ENCODE results near the gene PRKCA.

The PRKCA gene

GRCh38 chr17:66834426-66834918 is 532.1 kb downstream of the PRKCA start:
- H3K27ac ChIP-seq (ENCODE audit: low read depth, low read length) = no peak overlapping the region
- H3K4me1 ChIP-seq (ENCODE audit: control insufficient read depth, insufficient read depth, low read length, unreplicated experiment) = no peaks in the 10 kb centered on the region
- no peaks in the 10 kb centered on the region for H3K79me2 ChIP-seq (ENCODE audit: control insufficient read depth, insufficient read depth, low read length, unreplicated experiment)
- no peak overlapping the region for H2AFZ ChIP-seq (ENCODE audit: low read length, unreplicated experiment)
- peaks cover 88% of the 10 kb centered on the region for H3K27me3 ChIP-seq (ENCODE audit: insufficient read depth, low read length)
- no peak overlapping the region for H3K4me3 ChIP-seq (ENCODE audit: low read depth, low read length)
- no peaks in the 10 kb centered on the region for H3K36me3 ChIP-seq (ENCODE audit: insufficient read depth, low read length)

GRCh38 chr17:66834919-66835454 is 532.6 kb downstream of the PRKCA start, which contains the start of gene CACNG5:
Gene CACNG5 (plus strand): TSS chr17:66835117. CDS start chr17:66877333, 42,216 bp downstream.
- no peak within 1 kb of the TSS for H2AFZ ChIP-seq (ENCODE audit: low read length, unreplicated experiment)
- H3K36me3 ChIP-seq (ENCODE audit: insufficient read depth, low read length) = no peaks in the 10 kb centered on the region
- H3K79me2 ChIP-seq (ENCODE audit: control insufficient read depth, insufficient read depth, low read length, unreplicated experiment) = no peaks in the 10 kb centered on the region
- H3K4me3 ChIP-seq (ENCODE audit: low read depth, low read length) = no peak within 1 kb of the TSS
- H3K27me3 ChIP-seq (ENCODE audit: insufficient read depth, low read length) = peaks cover 88% of the 10 kb centered on the region
- no peak within 1 kb of the TSS for H3K27ac ChIP-seq (ENCODE audit: low read depth, low read length)
- H3K4me1 ChIP-seq (ENCODE audit: control insufficient read depth, insufficient read depth, low read length, unreplicated experiment) = no peaks in the 10 kb centered on the region

- Histone ChIP-seq H3K4me3 (ENCODE audit: low read depth, low read length) (no peak overlapping the region), H3K4me1 (ENCODE audit: control insufficient read depth, insufficient read depth, low read length, unreplicated experiment) (no peaks in the 10 kb centered on the region), H3K27me3 (ENCODE audit: insufficient read depth, low read length) (peaks cover 88% of the 10 kb centered on the region)
Observed at GRCh38 chr17:66835476-66835875, 533.1 kb downstream of the PRKCA start.

GRCh38 chr17:66836063-66837005 is 533.9 kb downstream of the PRKCA start:
- no peak overlapping the region for H3K27ac ChIP-seq (ENCODE audit: low read depth, low read length)
- no peaks in the 10 kb centered on the region for H3K4me1 ChIP-seq (ENCODE audit: control insufficient read depth, insufficient read depth, low read length, unreplicated experiment)
- H3K27me3 ChIP-seq (ENCODE audit: insufficient read depth, low read length) = peaks cover 88% of the 10 kb centered on the region
- no peak overlapping the region for H2AFZ ChIP-seq (ENCODE audit: low read length, unreplicated experiment)
- H3K4me3 ChIP-seq (ENCODE audit: low read depth, low read length) = no peak overlapping the region
- no peaks in the 10 kb centered on the region for H3K79me2 ChIP-seq (ENCODE audit: control insufficient read depth, insufficient read depth, low read length, unreplicated experiment)
- H3K36me3 ChIP-seq (ENCODE audit: insufficient read depth, low read length) = no peaks in the 10 kb centered on the region

More at GRCh38 chr17:66835476-66835875, 533.1 kb downstream of the PRKCA start:
- H3K79me2 ChIP-seq (ENCODE audit: control insufficient read depth, insufficient read depth, low read length, unreplicated experiment) = no peaks in the 10 kb centered on the region
- no peaks in the 10 kb centered on the region for H3K36me3 ChIP-seq (ENCODE audit: insufficient read depth, low read length)
- no peak overlapping the region for H2AFZ ChIP-seq (ENCODE audit: low read length, unreplicated experiment)
- H3K27ac ChIP-seq (ENCODE audit: low read depth, low read length) = no peak overlapping the region

- Histone ChIP-seq H3K4me3 (ENCODE audit: low read depth, low read length) (no peak overlapping the region), H3K36me3 (ENCODE audit: insufficient read depth, low read length) (no peaks in the 10 kb centered on the region), H2AFZ (ENCODE audit: low read length, unreplicated experiment) (no peak overlapping the region), H3K79me2 (ENCODE audit: control insufficient read depth, insufficient read depth, low read length, unreplicated experiment) (no peaks in the 10 kb centered on the region), H3K27ac (ENCODE audit: low read depth, low read length) (no peak overlapping the region), H3K4me1 (ENCODE audit: control insufficient read depth, insufficient read depth, low read length, unreplicated experiment) (no peaks in the 10 kb centered on the region), H3K27me3 (ENCODE audit: insufficient read depth, low read length) (peaks cover 88% of the 10 kb centered on the region)
Observed at GRCh38 chr17:66837226-66837625, 534.8 kb downstream of the PRKCA start.

GRCh38 chr17:66837885-66838665 is 535.7 kb downstream of the PRKCA start:
- Histone ChIP-seq H3K79me2 (ENCODE audit: control insufficient read depth, insufficient read depth, low read length, unreplicated experiment) (no peaks in the 10 kb centered on the region), H3K36me3 (ENCODE audit: insufficient read depth, low read length) (no peaks in the 10 kb centered on the region), H3K4me3 (ENCODE audit: low read depth, low read length) (no peak overlapping the region), H3K27me3 (ENCODE audit: insufficient read depth, low read length) (peaks cover 89% of the 10 kb centered on the region), H2AFZ (ENCODE audit: low read length, unreplicated experiment) (no peak overlapping the region), H3K4me1 (ENCODE audit: control insufficient read depth, insufficient read depth, low read length, unreplicated experiment) (no peaks in the 10 kb centered on the region), H3K27ac (ENCODE audit: low read depth, low read length) (no peak overlapping the region)

- H3K4me1 ChIP-seq (ENCODE audit: control insufficient read depth, insufficient read depth, low read length, unreplicated experiment) = no peaks in the 10 kb centered on the region
- H3K27me3 ChIP-seq (ENCODE audit: insufficient read depth, low read length) = peaks cover 87% of the 10 kb centered on the region
- no peak overlapping the region for H3K27ac ChIP-seq (ENCODE audit: low read depth, low read length)
- no peaks in the 10 kb centered on the region for H3K79me2 ChIP-seq (ENCODE audit: control insufficient read depth, insufficient read depth, low read length, unreplicated experiment)
- no peaks in the 10 kb centered on the region for H3K36me3 ChIP-seq (ENCODE audit: insufficient read depth, low read length)
- no peak overlapping the region for H3K4me3 ChIP-seq (ENCODE audit: low read depth, low read length)
- no peak overlapping the region for H2AFZ ChIP-seq (ENCODE audit: low read length, unreplicated experiment)
Observed at GRCh38 chr17:66839616-66840015, 537.2 kb downstream of the PRKCA start.

GRCh38 chr17:66840061-66840460 is 537.6 kb downstream of the PRKCA start:
- H3K27me3 ChIP-seq (ENCODE audit: insufficient read depth, low read length) = peaks cover 85% of the 10 kb centered on the region
- no peaks in the 10 kb centered on the region for H3K36me3 ChIP-seq (ENCODE audit: insufficient read depth, low read length)
- no peaks in the 10 kb centered on the region for H3K4me1 ChIP-seq (ENCODE audit: control insufficient read depth, insufficient read depth, low read length, unreplicated experiment)
- no peak overlapping the region for H2AFZ ChIP-seq (ENCODE audit: low read length, unreplicated experiment)
- H3K27ac ChIP-seq (ENCODE audit: low read depth, low read length) = no peak overlapping the region
- no peaks in the 10 kb centered on the region for H3K79me2 ChIP-seq (ENCODE audit: control insufficient read depth, insufficient read depth, low read length, unreplicated experiment)
- H3K4me3 ChIP-seq (ENCODE audit: low read depth, low read length) = no peak overlapping the region

- no peak overlapping the region for H2AFZ ChIP-seq (ENCODE audit: low read length, unreplicated experiment)
- H3K36me3 ChIP-seq (ENCODE audit: insufficient read depth, low read length) = no peaks in the 10 kb centered on the region
- no peak overlapping the region for H3K4me3 ChIP-seq (ENCODE audit: low read depth, low read length)
- H3K4me1 ChIP-seq (ENCODE audit: control insufficient read depth, insufficient read depth, low read length, unreplicated experiment) = no peaks in the 10 kb centered on the region
- H3K79me2 ChIP-seq (ENCODE audit: control insufficient read depth, insufficient read depth, low read length, unreplicated experiment) = no peaks in the 10 kb centered on the region
- no peak overlapping the region for H3K27ac ChIP-seq (ENCODE audit: low read depth, low read length)
- H3K27me3 ChIP-seq (ENCODE audit: insufficient read depth, low read length) = peaks cover 80% of the 10 kb centered on the region
Observed at GRCh38 chr17:66841328-66841727, 538.9 kb downstream of the PRKCA start.

GRCh38 chr17:66841744-66842143 is 539.3 kb downstream of the PRKCA start:
- Histone ChIP-seq H3K27me3 (ENCODE audit: insufficient read depth, low read length) (peaks cover 80% of the 10 kb centered on the region), H3K4me1 (ENCODE audit: control insufficient read depth, insufficient read depth, low read length, unreplicated experiment) (no peaks in the 10 kb centered on the region), H3K36me3 (ENCODE audit: insufficient read depth, low read length) (no peaks in the 10 kb centered on the region), H3K27ac (ENCODE audit: low read depth, low read length) (no peak overlapping the region), H3K79me2 (ENCODE audit: control insufficient read depth, insufficient read depth, low read length, unreplicated experiment) (no peaks in the 10 kb centered on the region), H2AFZ (ENCODE audit: low read length, unreplicated experiment) (no peak overlapping the region), H3K4me3 (ENCODE audit: low read depth, low read length) (no peak overlapping the region)

Measured in ACC112 (cell line).